ENCODE data around the gene SLFN14.
A peak's percentile ranks its signal among the peaks of the same experiment; 100 is the strongest.
"Not testable (repeated sequence)": the region's sequence is repeated elsewhere in the genome, so short reads cannot be mapped to it uniquely, and the experiment has no call there.

The SLFN14 gene

GRCh38 chr17:35560703-35561102 is at the start of gene SLFN14:
Gene SLFN14 (minus strand): TSS chr17:35560819. CDS start chr17:35558062, 2,757 bp downstream.
- no peak for DNase-seq

GRCh38 chr17:35609831-35610230 is 49.2 kb upstream of the SLFN14 start:
- DNase-seq: no peak

GRCh38 chr17:35607239-35607847 is 46.7 kb upstream of the SLFN14 start:
- no peak for DNase-seq

GRCh38 chr17:35605678-35606077 is 45.1 kb upstream of the SLFN14 start:
- no peak for DNase-seq

- no peak for DNase-seq
Measured at GRCh38 chr17:35603674-35604073, 43.1 kb upstream of the SLFN14 start.

- no peak for DNase-seq
Measured at GRCh38 chr17:35597604-35598003, 37.0 kb upstream of the SLFN14 start.

GRCh38 chr17:35596530-35597233 is 36.1 kb upstream of the SLFN14 start:
- no peak for DNase-seq

GRCh38 chr17:35596072-35596471 is 35.5 kb upstream of the SLFN14 start:
- no peak for DNase-seq

GRCh38 chr17:35588196-35588920 is 27.7 kb upstream of the SLFN14 start:
- peak; percentile 43 for DNase-seq

- DNase-seq: peak; percentile 98
Measured at GRCh38 chr17:35587074-35587961, 26.7 kb upstream of the SLFN14 start, which contains the start of gene AP2B1. Gene AP2B1 (plus strand): TSS chr17:35587322. CDS start chr17:35594031, 6,709 bp downstream.

- DNase-seq: no peak
Measured at GRCh38 chr17:35586569-35587073, 26.0 kb upstream of the SLFN14 start.

- no peak for DNase-seq
Measured at GRCh38 chr17:35584061-35584460, 23.4 kb upstream of the SLFN14 start.

GRCh38 chr17:35578929-35579432 is 18.4 kb upstream of the SLFN14 start:
- no peak for DNase-seq

- peak; percentile 98 for DNase-seq
Measured at GRCh38 chr17:35578197-35578928, 17.7 kb upstream of the SLFN14 start, which contains the start of gene PEX12. Gene PEX12 (minus strand): TSS chr17:35578571. CDS start chr17:35578021, 550 bp downstream.

- DNase-seq: peak; percentile 25
Measured at GRCh38 chr17:35577830-35578196, 17.2 kb upstream of the SLFN14 start.

- no peak for DNase-seq
Measured at GRCh38 chr17:35575759-35576158, 15.1 kb upstream of the SLFN14 start.

GRCh38 chr17:35569405-35569804 is 8.8 kb upstream of the SLFN14 start:
- DNase-seq: no peak

- peak; percentile 37 for DNase-seq
Measured at GRCh38 chr17:35568561-35568960, 7.9 kb upstream of the SLFN14 start.

- no peak for DNase-seq
Measured at GRCh38 chr17:35566968-35567367, 6.3 kb upstream of the SLFN14 start.

- not testable (repeated sequence) for DNase-seq
Measured at GRCh38 chr17:35563181-35563580, 2.6 kb upstream of the SLFN14 start.

- no peak for DNase-seq
Measured at GRCh38 chr17:35559495-35560210, 966 bp downstream of the SLFN14 start.

Data from NCI-H69 (cell line).